Colon (tissue), 2 donors: ENCODE measurements around the gene ATG10.
"Not testable (repeated sequence)": the region's sequence is repeated elsewhere in the genome, so short reads cannot be mapped to it uniquely, and the experiment has no call there.

Experiments
- FAIRE-seq: peaks from 2 replicates; lab custom pipeline; 2012; peaks lifted over from hg19 to GRCh38; lab: Jason Lieb, UNC
- donor health status: control.
- donor health status: control.

Gene ATG10

GRCh38 chr5:82130602-82131001 is 158.8 kb downstream of the ATG10 start:
- FAIRE-seq = no peak

GRCh38 chr5:82137205-82137604 is 165.4 kb downstream of the ATG10 start:
- FAIRE-seq = no peak

- FAIRE-seq = not testable (repeated sequence)
These were observed 168.0 kb downstream of the ATG10 start for GRCh38 chr5:82139837-82140236.

GRCh38 chr5:82142217-82142841 is 170.5 kb downstream of the ATG10 start:
- FAIRE-seq = no peak

- FAIRE-seq = no peak
These were observed 171.2 kb downstream of the ATG10 start for GRCh38 chr5:82142928-82143577.

GRCh38 chr5:82147860-82148573 is 176.2 kb downstream of the ATG10 start:
- FAIRE-seq = no peak

GRCh38 chr5:82149434-82149833 is 177.6 kb downstream of the ATG10 start:
- no peak for FAIRE-seq

- FAIRE-seq = no peak
These were observed 178.7 kb downstream of the ATG10 start for GRCh38 chr5:82150559-82150958.

- no peak for FAIRE-seq
These were observed 179.4 kb downstream of the ATG10 start for GRCh38 chr5:82151204-82151603.

- FAIRE-seq = no peak
These were observed 179.8 kb downstream of the ATG10 start for GRCh38 chr5:82151662-82152061.

GRCh38 chr5:82152978-82153481 is 181.2 kb downstream of the ATG10 start:
- FAIRE-seq = no peak

- no peak for FAIRE-seq
These were observed 183.0 kb downstream of the ATG10 start for GRCh38 chr5:82154776-82155175.

- FAIRE-seq = no peak
These were observed 183.5 kb downstream of the ATG10 start for GRCh38 chr5:82155305-82155704.

- no peak for FAIRE-seq
These were observed 185.1 kb downstream of the ATG10 start for GRCh38 chr5:82156874-82157273.

GRCh38 chr5:82158755-82159413 is 187.1 kb downstream of the ATG10 start:
- FAIRE-seq = no peak

- FAIRE-seq = no peak
These were observed 189.1 kb downstream of the ATG10 start for GRCh38 chr5:82160948-82161347.

GRCh38 chr5:82162573-82162972 is 190.8 kb downstream of the ATG10 start:
- FAIRE-seq = no peak

GRCh38 chr5:82163452-82164175 is 191.8 kb downstream of the ATG10 start:
- FAIRE-seq = no peak

- no peak for FAIRE-seq
These were observed 192.6 kb downstream of the ATG10 start for GRCh38 chr5:82164176-82164976.

GRCh38 chr5:82164977-82165713 is 193.3 kb downstream of the ATG10 start:
- no peak for FAIRE-seq
